Heart left ventricle (tissue), 16 donors: Measurements from ENCODE around the gene FBXL7. TPM values are rescaled to one million over a fixed set of nuclear protein-coding genes. Genes with fewer than 3 reads are reported as not detected.
A peak's percentile ranks its signal among the peaks of the same experiment; 100 is the strongest.

Experiments used
- ATAC-seq, 4 donors: fragments of 200-7000 bp; cut with Tn5 transposase; one replicate each; pipeline ENCODE4 v1.9.1; 2020 to 2022; ENCODE audit warnings: moderate library complexity in 4 of 4, mild to moderate bottlenecking in 3 of 4, moderate number of reproducible peaks in 1 of 4
- DNase-seq, 5 donors: peaks; one replicate each; pipeline ENCODE4 v3.0.0-alpha.2; 2020
- H3K27ac ChIP-seq, 12 donors: fragments of 200-600 bp; sonication (generic) in 4 of 12; one replicate each; pipeline versions ENCODE4 v1.5.0 to v1.8.0; 2016 to 2022; ENCODE audit warnings: mild to moderate bottlenecking in 2 of 12
- H3K27me3 ChIP-seq, 9 donors: fragments of 200-600 bp; sonication (generic) in 2 of 9; one replicate each; pipeline versions ENCODE4 v1.5.1 to v1.8.0; 2016 to 2022; ENCODE audit warnings: mild to moderate bottlenecking in 3 of 9
- H3K36me3 ChIP-seq, 9 donors: fragments of 200-600 bp; sonication (generic) in 2 of 9; one replicate each; pipeline versions ENCODE4 v1.5.0 to v1.8.0; 2018 to 2022; ENCODE audit warnings: mild to moderate bottlenecking in 2 of 9
- H3K4me1 ChIP-seq, 12 donors: fragments of 200-600 bp; sonication (generic) in 4 of 12; one replicate each; pipeline versions ENCODE4 v1.5.0 to v1.8.0; 2016 to 2022; ENCODE audit warnings: mild to moderate bottlenecking in 3 of 12
- H3K4me3 ChIP-seq, 12 donors: fragments of 200-600 bp; sonication (generic) in 4 of 12; one replicate each; pipeline versions ENCODE4 v1.5.0 to v1.8.0; 2017 to 2022; ENCODE audit warnings: mild to moderate bottlenecking in 9 of 12, moderate library complexity in 4 of 12
- H3K9me3 ChIP-seq, 12 donors: fragments of 200-600 bp; sonication (generic) in 4 of 12; one replicate each; pipeline versions ENCODE4 v1.5.0 to v1.8.0; 2016 to 2022; ENCODE audit warnings: mild to moderate bottlenecking in 1 of 12
- CTCF ChIP-seq, 12 donors: fragments of 200-600 bp; sonication (generic) in 4 of 12; IDR thresholded peaks; one replicate each; pipeline versions ENCODE4 v1.5.0 to v1.8.0; 2018 to 2022; ENCODE audit warnings: antibody characterized with exemption in 12 of 12, mild to moderate bottlenecking in 5 of 12
- POLR2A ChIP-seq, 2 donors: fragments of 450-650 bp; IDR thresholded peaks; one replicate each; pipeline ENCODE4 v1.6.1; 2017; ENCODE audit warnings: antibody characterized with exemption in 2 of 2, mild to moderate bottlenecking in 2 of 2, moderate library complexity in 2 of 2
- WGBS, 4 donors: extraction: QIAGEN DNeasy Blood & Tissue Kit in 2 of 4; methylation state at CpG; one replicate each; pipeline versions ENCODE4 v1.1.5 to v1.1.7; 2013 to 2018; 5-methylcytosine and 5-hydroxymethylcytosine counted together
- intact Hi-C, 10 donors: fragments of 100-400 bp; cut with DNase I; formaldehyde crosslinking; loops; one replicate each; pipeline versions ENCODE4 v1.11.1 to v1.14.2; 2022
- polyA plus RNA-seq, 2 donors: library from polyadenylated mRNA; stranded (reverse); fragments of 200-250 nt; gene quantifications; one replicate each; pipeline ENCODE4 v1.2.3, GENCODE V29; 2013
- total RNA-seq, 9 donors: library from RNA; depleted of rRNA in 2 of 9; stranded (reverse); fragments of >200 nt in 2 of 9; fragmentation: NEBNext Ultra II Directional in 3 of 9; extraction: Animal tissue kit (Norgen Biotek cat#: 25700) in 3 of 9; gene quantifications; one replicate each; pipeline versions ENCODE4 v1.1.0 to v1.2.4, GENCODE V29; 2016 to 2023
- donor health status: ischemic (EF 13 %, LVEDD 7.1; RV severe dilation, severe dysfunction).
- donor health status: healthy with polysubstance abuse.
- donor health status: DM: no; HTN: yes; CAD: no.
- donor health status: DM: no; HTN: no; CAD: no.
- donor health status: ischemic (EF 25% LVEDD 6.9; RV normal size, moderate dysfunction).
- donor health status: ischemic (EF 25% LVEDD 5.7; RV mildly dilated, moderate dysfunction).
- donor health status: healthy.
- donor health status: DM: yes; HTN: yes; CAD: no.
- donor health status: ischemic (EF 35%, LVEDD 5.7; RV mildly dilated, moderate dysfunction).
- donor health status: nonischemic (EF 11% LVEDD 7.7; RV severe dilation, severe dysfunction).
- donor health status: DM: yes; HTN: yes; CAD: no.
- donor health status: PGD.
- donor health status: ischemic (EF 29% LVEDD 5.4; RV normal size, mild dysfunction).
- donor health status: nonischemic (EF 23%, LVEDD 6.1; RV moderate dilation, normal function).

FBXL7 gene
- total and polyA plus RNA-seq, 11 donors, result 8.7 to 27.6 (median 24.3) TPM

DNA sequence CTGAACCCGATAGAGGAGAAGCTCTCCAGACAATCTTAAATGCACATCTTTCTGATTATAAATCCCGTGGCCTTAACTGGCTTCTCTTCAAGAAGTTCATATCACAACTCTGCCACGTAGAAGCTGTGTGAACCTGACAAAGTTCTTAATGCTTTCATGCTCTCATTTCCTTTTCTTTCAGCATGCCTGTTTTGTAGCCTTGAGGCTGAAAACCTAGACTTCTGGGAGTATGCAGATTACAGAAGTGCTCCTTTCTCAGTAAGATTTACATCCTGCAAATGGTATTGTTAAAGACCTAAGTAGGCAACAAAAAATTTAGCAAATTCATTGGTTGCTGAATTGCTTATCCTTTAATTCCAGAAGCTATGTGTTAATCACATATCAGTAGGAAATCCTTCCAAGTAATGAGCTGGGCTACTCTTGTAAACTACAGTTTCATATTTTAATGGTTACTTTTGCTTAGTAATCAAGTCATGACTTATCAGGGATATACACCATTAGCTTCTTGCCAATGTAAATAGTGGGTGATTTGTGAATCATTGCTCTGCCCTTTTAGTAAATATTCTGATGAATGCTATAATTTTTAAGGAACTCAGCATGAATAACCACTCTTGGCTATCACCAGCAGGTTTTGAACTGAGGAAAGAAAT is 334.7 kb downstream of the FBXL7 start:
- Histone ChIP-seq H3K27me3 (no peaks in the 10 kb centered on the region), H3K27ac (peak overlapping the region in 1 of 12 donors; percentile 2), H3K36me3 (no peaks in the 10 kb centered on the region), H3K4me1 (peaks cover 0 to 66% (median 37%) of the 10 kb centered on the region in 12 donors), H3K4me3 (no peak overlapping the region), H3K9me3 (no peaks in the 10 kb centered on the region)
- WGBS, 4 donors, result 18 to 32% (median 26%) methylated on average over 3 of the region's 3 CpGs
- ATAC-seq (peak in 1 of 4 donors; percentile 44), DNase-seq (no peak)
- TF ChIP-seq POLR2A (IDR thresholded peaks at IDR 0.05), result no peak
- intact Hi-C loops, result loop anchor here in 4 of 10 donors (10.0 kb wide), 3 partner anchors 150 to 310 kb away; no protein-coding TSS in a partner anchor

DNA sequence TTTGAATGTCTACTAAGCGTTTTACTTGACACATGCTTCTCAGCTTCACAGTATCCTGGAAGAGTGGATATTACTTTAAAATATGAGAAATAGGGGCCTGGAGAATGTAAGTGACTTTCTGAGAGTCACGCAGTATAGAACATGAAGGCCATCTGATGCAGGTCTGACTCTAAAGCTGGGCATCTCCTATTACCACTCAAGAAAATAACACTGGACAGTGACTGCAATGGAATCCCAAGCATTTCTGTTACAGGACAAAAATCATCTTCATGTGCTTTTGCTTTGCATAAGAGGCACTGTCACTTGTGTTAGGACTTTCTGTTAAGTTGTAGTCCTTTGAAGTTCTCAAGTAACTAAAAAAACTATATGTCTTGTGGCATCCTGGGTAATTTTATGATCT is 335.5 kb downstream of the FBXL7 start:
- no peak for ATAC-seq
- Histone ChIP-seq H3K27ac (no peak overlapping the region), H3K36me3 (no peaks in the 10 kb centered on the region), H3K9me3 (no peaks in the 10 kb centered on the region), H3K4me3 (no peak overlapping the region), H3K4me1 (peaks cover 0 to 66% (median 37%) of the 10 kb centered on the region in 12 donors), H3K27me3 (no peaks in the 10 kb centered on the region)
- intact Hi-C loops, result loop anchor here in 4 of 10 donors (10.0 kb wide), 3 partner anchors 149 to 309 kb away; no protein-coding TSS in a partner anchor
- no peak for TF ChIP-seq CTCF (IDR thresholded peaks at IDR 0.05)
- TF ChIP-seq POLR2A (IDR thresholded peaks at IDR 0.05), result no peak
- 86 to 92% (median 90%) methylated on average over 2 of the region's 2 CpGs for WGBS, 4 donors
- no peak for DNase-seq

DNA sequence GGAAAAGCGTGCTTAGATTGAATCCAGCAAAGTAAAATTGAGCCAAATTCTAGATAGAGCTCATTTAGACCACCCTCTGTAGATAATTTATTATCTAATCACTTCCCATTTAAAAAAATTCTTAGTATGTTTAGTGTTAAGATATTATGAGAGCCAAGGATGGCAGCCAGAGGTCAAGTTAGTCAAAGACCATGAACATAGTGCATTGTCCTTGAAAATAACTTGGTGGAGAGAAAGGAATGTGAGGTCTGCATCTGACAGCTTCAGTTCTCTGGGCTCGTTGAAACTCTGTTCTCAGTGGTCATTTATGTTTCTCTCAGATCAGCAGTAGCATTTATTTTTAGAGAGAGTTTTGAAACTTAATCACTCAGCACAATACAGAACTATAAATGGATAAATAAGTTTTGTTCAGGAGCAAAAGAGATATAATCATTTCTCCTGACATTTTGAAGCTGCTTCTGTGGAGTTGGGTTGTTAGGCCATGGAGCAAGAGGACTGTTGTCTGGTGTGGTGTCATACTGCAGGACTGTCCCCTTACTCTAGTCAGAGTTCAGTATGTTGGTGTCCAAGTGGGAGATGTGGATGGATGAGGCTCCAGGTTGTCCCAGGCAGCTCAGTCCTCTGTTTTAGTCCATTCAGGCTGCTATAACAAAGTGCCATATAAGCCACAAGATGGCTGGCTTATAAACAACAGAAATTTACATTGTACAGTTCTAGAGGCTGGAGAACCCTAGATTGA is 337.7 kb downstream of the FBXL7 start:
- H3K36me3 ChIP-seq, result no peaks in the 10 kb centered on the region
- H3K27me3 ChIP-seq, result no peaks in the 10 kb centered on the region
- no peak overlapping the region for H3K4me3 ChIP-seq
- H3K4me1 ChIP-seq, result peaks cover 0 to 44% (median 25%) of the 10 kb centered on the region in 12 donors
- H3K27ac ChIP-seq, result peak overlapping the region in 6 of 12 donors; percentile 2 to 53 (median 37)
- TF ChIP-seq POLR2A (IDR thresholded peaks at IDR 0.05), result no peak
- TF ChIP-seq CTCF (IDR thresholded peaks at IDR 0.05), result no peak
- peaks cover 0 to 13% (median 0%) of the 10 kb centered on the region in 12 donors for H3K9me3 ChIP-seq
- ATAC-seq, result peak in 3 of 4 donors; percentile 29 to 53 (median 43)
- intact Hi-C loops, result loop anchor here in 4 of 10 donors (10.0 kb wide), 3 partner anchors 147 to 307 kb away; no protein-coding TSS in a partner anchor
- DNase-seq, result no peak
- 32 to 54% (median 36%) methylated on average over 2 of the region's 2 CpGs for WGBS, 4 donors

- intact Hi-C loops, result no loop called here
- H3K9me3 ChIP-seq, result peaks cover 0 to 13% (median 0%) of the 10 kb centered on the region in 12 donors
- ATAC-seq (peak in 3 of 4 donors; percentile 49 to 70 (median 68)), DNase-seq (peak in 1 of 5 donors; percentile 38)
- no peak overlapping the region for H3K4me3 ChIP-seq
- no peak overlapping the region for H3K27ac ChIP-seq
- peaks cover 0 to 5% (median 0%) of the 10 kb centered on the region in 12 donors for H3K4me1 ChIP-seq
- no peaks in the 10 kb centered on the region for H3K27me3 ChIP-seq
- TF ChIP-seq POLR2A (IDR thresholded peaks at IDR 0.05), result no peak
- TF ChIP-seq CTCF (IDR thresholded peaks at IDR 0.05), result no peak
- H3K36me3 ChIP-seq, result no peaks in the 10 kb centered on the region
- whole genome bisulfite sequencing, 4 donors, result 45 to 53% (median 48%) methylated on average over 4 of the region's 4 CpGs
Measured at GRCh38 chr5:15844253-15844652, 344.3 kb downstream of the FBXL7 start.
